GM19238 (cell line): ENCODE measurements around the gene CCT5.

ENCODE experiments used
- DNase-seq: peaks from one replicate; pipeline ENCODE4 v3.0.0; 2011; ENCODE audit warnings: low spot score; ENCODE audit not compliant: insufficient read length

Gene CCT5

DNA sequence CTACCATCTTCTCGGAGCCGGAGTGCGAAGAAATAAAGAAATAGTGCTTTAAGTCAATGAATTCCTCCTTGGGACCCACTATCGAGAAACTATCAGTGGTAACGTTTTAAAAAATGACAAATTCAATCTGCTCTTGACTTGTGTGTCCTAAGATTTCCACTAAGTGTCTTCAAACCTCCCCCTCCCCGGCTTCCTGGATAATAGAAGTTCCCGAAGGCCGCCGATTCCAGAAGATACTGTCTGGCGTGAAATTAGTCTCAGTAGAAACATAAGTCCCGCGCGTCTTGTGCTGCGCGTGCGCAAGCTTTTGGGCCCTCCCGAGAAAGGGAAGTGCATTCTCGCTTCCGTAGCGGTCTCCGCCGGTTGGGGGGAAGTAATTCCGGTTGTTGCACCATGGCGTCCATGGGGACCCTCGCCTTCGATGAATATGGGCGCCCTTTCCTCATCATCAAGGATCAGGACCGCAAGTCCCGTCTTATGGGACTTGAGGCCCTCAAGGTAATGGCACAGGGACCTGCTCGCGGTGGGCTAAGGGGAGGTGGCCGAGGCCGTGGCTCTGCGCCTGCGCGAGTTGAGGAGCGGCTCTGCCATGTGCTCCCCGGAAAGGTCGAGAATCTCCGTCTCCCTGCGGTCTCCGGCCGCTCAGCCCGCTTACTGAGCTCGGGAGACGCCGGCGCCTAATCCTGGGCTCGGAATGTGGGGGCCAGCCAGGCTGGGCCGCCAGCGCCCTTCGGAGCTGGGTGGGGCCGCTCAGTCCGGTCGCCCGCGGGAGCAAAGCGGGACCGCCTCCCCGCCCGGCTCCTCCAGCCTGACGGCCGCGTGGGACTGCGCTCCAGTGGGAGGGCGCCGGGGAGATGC lies at the start of gene CCT5:
CCT5 (plus strand) TSS at position 333 of the 858 bp plus-strand sequence; CDS start at position 394, 61 bp downstream.
- DNase-seq = peak; percentile 85

DNA sequence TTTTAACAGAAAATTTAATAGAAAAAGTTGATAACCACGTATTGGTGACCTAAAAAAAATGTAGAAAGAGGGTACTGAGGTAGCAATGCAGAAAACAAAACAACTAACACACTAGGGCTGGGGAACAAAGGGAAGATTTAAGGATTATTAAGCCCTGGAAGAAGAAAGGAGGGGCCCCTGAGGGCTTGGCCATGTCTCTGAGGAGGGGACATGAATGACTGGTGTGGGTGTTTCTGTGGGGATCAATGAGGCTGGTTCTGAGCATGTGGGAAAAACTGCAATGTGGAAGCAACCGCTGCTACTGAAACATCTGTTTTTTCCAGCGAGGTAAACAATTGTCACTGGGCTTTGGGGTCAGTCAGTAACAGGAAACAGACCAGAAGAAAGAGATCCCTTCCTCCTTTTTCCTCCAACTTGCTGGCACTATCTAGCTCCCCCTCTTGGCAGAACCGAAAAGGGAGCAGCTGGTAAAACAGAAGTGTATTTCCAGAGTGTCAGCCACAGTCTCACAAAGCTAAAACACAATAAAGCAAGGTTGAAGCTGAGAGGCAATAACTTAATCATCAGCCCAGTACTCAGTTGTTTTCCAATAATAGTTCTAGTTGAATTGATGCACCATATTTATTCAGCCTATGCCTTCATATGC lies 48.7 kb upstream of the CCT5 start:
- DNase-seq = no peak

DNA sequence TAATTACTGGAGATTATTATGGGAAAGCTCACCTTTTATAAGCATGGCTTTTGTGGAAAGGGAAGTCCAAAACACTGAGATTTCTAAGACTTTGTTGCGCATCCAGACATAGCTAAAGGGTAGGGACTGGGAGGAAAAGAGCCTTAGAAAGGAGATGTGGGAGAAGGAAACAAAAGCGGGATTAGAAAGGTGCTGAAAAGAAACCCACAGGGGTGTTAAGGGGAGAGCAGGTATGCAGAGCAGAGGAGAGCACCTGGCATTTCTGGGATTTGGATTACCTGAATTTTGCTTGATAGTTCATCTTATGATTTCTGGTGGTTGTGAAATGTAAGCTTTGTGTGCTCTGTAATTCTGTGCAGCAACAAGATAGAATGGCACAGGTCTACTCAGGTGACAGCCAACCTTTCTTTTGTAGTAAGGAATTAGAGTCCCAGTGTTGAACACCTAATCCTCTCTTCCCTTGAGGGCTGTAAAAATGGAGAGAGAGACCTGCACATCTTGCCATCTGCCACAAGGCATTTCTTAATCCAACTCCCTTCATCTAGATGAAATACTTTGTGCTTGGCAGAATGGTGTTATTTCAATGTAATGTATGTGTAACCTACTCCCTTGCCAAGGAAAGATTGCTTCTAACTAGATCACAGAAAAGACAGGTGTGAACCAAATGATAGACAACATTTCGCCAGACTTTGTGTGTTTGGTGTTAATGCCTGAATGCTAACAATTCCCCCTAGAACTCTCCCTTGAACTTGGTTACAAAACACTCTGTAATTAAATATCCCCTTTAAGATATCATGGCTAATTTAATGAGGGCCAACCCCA lies 47.8 kb upstream of the CCT5 start:
- DNase-seq = no peak

DNA sequence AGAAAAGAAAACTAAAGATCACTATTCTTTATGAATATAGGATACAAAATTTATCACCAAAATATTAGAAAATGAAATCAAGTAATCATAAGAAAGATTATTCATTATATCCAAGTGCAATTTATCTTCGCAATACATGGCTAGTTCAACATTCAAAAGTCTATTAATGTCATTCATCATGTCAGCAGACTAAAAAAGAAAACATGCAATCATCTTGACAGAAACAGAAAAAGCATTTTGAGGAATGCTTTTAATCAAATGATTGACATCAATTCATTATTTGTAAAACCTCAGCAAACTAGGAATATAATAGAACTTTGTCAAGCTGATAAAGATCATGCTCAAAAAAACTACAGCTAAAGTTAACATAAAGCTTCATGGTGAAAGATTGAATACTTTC lies 41.1 kb upstream of the CCT5 start:
- no peak for DNase-seq

DNA sequence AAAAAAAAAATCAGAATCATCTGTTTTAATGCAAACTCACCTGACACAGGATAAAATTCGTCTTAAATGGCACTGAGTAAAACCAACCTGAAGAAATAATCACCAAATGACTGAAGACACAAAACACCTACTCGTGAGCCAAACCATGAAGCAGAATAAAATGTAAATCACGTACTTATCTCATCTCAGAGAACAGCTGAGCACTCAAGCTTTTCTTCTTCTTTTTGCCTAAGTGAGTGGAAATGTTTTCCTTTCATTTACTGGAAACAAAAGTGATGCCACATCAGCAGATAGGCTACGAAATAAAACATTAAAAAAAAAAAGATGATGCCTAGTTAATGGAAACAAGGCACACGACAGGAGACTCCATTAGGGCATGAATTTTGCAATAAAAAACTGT lies 36.8 kb upstream of the CCT5 start:
- DNase-seq = no peak

DNA sequence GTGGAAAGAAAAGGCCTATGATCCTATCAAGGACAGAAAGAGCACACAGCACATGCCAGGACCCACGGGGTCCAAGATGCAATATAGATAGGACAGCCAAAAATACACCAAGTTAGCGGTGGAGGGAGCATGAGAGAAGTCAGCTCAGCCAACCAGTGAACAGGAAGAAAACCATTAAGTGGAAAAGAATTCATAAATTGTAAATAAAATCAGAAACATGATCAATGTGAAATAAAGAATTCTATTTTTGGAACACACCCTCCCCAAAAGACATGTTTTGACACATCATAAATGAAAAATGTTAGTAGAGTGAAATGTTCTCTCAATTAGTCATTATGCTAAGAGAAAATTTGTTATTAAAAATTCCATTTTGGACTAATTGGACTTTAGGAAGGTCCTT lies 36.0 kb upstream of the CCT5 start:
- no peak for DNase-seq

DNA sequence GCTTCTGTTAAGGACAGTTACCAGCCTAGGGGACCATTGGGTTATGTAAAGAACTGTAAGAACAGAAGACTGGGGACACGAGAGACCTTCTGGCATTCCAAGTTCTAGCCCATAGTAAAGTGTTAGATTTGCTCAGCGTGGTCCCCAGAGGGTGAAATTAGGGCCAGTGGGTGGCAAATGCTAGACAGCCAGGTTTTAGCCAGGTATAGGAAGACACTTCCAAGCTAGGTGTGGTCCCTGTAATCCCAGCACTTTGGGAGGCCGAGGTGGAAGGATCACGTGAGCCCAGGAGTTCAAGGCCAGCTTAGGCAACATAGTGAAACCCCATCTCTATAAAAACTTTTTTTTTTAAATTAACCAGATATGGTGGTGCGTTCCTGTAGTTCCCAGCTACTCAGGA lies 34.7 kb upstream of the CCT5 start:
- no peak for DNase-seq

DNA sequence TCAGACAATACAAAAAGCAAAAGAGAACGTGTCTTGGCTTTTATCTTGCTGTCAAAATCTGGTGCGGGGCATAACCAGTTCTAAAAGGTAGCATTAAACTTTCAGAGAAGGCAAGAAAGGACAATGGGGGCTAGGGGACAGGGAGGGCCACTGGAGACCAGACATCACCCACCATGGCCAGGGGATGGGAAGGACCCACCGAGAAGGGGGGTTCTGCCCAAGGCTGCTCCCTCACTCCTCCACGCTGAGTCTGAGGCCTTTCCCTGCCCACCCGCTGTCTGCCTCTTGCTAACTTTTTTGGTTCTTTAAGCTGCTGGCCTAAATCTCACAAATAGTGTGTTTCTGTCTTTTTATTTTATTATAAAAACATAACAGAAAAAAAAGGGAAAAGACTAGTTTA lies 34.0 kb upstream of the CCT5 start:
- no peak for DNase-seq

DNA sequence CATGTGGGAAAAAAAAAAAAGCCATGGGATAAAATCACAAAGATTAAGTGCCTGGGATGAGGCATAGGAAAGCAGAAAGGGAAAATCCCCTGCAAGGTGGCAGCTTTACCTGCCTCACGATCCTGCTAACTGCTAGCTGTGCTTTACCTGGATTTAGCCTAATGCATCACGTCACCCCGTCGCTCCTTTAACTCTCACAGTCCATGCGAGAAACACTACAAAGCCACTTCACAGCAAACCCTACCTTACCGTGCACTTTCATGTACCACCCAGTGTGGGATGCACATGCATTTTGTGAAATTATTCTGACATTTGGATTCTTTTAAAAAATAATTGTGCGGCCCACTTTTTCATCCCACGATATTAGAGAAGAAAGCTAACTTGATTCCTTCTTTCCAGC lies 31.4 kb upstream of the CCT5 start:
- no peak for DNase-seq

DNA sequence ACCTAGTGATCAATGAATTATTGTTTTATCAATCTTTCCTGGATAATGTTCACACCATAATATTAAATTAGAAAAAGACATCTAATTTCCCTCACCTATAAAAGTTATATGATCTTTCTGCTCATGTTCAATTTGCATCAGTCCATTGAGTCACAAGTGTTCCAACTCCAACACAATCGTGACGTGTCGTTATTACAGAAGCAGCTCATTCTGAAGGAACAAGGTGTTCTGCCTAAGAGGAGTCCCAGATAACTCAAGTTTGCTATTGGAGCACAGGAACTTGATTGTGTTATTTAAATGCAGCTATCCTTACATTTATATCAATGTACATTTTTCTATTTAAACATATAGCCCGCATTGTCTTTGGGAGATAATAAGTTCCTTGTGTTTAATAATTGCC lies 31.0 kb upstream of the CCT5 start:
- DNase-seq = no peak

DNA sequence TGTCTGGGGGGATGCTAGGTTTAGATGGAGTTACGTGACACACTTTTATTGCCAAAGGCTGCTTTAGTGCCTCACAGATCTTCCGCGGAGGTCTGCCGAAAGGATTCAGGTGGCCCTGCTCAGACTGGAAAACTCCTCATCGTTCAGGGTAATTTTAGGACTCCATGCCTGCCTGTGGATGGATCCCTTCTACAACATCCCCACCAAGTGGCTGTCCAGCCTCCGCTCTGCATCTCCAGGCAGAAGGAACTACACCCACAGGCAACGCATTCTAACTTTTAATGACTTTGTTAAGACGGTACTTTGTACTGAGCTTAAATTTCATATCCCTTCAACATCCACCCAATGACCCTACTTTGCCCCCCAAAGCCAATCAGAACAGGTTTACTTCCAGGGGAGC lies 29.8 kb upstream of the CCT5 start:
- no peak for DNase-seq

DNA sequence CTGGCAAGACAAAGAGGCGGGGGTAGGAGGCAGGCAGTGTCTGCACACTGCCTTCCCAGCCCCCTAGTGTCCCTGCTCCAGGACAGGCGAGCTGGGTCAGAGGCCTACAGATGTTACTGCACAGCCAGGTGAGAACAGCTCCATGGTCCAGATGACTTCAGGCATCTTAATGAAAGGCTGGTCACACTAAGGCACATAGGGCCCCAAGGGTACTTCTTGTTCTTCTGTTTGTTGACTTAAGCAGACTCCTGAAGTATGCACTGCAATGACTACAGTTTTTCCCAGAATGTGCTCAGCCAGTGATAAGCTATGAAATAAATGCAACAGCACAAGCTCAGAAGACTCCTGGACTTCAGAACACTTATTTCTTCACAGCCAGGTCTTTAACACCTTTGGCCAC lies 27.8 kb upstream of the CCT5 start:
- DNase-seq = no peak

DNA sequence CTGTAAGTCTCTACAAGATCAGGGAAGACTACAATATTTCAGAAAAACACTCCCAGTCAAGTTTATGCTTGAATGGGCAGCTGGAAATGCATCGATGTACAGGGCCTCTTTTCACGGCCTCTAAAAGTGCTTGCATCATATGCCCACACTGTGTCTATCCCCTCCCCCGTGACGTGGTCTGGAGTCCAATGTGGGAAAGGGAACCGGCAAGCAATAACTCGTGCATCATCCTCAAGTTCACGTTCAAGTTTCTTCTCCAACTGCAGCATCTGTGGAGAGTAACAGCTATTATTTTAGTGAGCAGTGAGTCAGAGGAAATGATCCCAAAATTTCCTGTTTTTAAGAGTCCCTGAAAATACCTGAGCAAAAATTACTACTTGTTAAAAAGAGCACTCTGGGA lies 22.7 kb upstream of the CCT5 start:
- DNase-seq = no peak

DNA sequence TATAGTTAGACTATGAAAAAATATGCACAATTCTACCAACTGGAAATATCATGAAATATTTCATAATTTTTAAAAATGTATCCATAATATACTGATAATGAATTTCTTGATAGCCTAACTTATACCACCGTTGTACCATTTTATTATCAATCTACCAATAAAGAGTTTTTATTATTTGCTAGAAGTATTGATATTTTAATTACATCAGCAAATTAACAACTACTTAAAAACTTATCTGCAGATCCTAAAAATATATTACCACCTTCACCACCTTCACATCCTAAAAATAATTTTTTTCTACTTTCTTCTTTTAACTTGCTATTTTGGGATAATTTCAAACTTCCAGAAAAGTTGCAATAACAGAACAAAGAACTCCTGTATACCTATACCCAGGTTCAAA lies 21.8 kb upstream of the CCT5 start:
- DNase-seq = no peak

DNA sequence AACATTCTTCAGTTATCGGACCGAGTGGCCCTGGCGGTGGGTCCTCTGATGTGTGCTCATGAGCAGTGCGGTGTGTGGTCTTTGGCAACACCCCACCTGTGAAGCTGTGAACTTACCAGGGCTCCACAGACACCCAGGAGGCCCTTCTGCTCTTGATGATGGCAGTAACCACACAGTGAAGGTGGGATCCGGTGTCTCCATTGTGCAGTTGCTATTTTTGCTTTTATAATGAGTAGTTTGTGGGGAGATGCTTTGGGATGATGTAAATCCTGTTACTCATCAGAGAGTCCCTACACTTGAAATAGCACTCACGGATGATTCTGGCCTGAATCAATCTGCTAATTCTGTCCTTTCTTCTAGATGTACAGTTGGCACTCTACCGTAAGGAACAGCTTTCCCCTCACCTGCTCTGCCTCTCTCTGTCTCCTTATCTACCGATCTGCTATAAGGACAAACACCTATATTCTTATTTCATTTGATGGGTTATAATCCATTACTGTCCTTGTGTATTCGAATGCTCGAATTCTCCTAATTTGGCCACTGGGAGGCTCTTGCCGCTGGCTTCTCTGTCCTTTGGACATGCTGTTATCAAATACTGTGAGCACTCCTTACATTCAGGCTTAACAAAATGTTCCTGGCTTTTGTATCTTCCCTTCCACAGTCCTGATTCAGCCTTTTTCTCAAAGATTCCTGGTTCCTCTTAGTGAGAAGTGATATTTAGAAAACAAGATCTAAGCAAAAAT lies 20.6 kb upstream of the CCT5 start:
- DNase-seq = no peak

DNA sequence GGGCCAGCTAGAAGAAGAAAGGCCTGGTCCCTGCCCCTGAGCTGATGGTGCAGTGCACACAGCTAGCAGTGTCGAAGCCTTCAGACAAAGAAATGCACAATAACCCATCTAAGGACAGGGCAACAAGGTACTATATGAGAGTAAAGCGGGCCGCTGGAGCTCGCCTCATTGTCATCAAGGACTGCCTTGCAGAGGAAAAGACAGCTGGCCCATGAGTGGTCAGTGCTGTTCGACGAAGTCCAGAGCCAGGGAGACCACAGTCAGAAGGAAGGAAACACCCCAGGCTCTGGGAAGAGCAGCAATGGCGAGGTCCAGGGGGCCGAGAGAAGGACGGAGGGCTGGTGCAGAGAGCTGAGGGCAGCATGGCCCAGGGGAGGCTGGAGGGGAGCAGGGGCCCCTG lies 17.7 kb upstream of the CCT5 start:
- no peak for DNase-seq

DNA sequence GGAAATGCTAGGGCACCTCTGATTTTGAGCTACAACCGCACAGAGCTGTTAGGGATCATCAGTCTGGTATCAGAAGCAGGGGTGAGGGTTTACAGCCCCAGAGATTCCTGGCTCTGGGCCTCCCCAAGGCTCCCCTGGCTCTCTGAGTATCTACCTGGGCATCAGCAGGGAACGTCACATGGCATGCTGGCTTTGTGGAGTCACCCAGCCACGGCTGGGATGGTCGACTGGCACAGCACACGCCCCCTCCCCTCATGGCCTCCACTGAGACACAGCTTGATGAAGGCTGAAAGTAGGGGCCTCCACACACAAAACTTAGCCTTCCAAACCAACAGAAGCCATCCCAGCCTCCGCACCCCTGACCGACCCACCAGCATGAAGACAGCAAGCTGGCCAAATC lies 17.1 kb upstream of the CCT5 start:
- no peak for DNase-seq

DNA sequence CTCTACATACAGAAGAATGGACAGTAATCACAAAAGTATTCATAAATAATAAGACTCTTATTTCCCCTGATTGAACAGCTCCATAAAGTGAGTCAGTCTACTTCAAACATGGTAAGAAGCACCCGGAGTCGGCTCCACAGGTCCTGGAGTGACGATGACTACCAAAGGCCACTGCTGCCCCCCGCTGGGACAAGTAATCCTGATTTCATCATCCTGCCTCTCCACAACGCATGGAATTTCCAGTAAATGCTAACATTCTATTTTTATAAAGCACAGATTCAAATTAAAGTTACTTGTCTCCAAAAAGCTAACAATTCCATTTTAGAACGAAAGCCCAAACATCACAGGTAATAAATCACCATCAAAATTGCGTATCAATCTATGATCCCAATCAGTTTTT lies 16.6 kb upstream of the CCT5 start:
- DNase-seq = no peak

DNA sequence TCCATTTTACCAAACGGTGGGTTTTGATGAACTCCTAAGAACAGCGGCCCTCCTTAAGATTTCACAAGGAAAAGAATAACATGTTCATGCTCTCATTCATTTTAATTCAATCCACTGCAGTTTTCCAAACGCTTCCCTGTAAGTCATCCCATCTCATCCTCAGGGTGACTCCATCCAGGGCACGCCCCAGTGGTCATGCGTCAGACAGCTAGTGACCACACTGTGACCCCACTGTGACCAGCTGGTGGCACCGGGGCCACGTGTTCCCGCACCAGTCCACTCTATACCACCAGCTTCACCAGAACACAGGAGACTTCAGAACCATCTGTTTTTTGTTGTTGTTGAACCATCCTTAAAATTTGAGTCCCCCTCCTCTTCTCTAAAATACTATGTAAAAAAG lies 14.7 kb upstream of the CCT5 start:
- no peak for DNase-seq

DNA sequence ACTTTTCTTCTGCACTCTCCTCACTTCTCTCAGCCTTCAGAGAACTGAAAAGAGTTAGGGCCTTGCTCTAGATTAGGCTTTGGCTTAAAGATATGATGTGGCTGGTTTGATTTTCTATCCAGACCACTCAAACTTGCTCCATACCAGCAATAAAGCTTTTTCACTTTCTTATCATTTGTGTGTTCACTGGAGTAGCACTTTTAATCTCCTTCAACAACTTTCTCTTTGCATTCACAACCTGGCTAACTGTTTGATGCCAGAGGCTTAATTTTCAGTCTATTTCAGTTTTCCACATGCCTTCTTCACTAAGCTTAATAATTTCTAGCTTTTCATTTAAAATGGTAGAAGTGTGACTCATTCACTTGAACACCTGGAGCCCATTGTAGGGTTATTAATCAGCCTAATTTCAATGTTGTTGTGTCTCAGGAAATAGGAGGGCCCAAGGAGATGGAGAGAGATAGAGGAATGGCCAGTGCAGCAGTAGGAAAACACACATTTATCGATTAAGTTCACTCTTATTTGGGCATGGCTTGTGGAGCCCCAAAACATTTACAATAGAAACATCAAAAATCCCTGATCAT lies 6.3 kb upstream of the CCT5 start:
- DNase-seq = no peak

DNA sequence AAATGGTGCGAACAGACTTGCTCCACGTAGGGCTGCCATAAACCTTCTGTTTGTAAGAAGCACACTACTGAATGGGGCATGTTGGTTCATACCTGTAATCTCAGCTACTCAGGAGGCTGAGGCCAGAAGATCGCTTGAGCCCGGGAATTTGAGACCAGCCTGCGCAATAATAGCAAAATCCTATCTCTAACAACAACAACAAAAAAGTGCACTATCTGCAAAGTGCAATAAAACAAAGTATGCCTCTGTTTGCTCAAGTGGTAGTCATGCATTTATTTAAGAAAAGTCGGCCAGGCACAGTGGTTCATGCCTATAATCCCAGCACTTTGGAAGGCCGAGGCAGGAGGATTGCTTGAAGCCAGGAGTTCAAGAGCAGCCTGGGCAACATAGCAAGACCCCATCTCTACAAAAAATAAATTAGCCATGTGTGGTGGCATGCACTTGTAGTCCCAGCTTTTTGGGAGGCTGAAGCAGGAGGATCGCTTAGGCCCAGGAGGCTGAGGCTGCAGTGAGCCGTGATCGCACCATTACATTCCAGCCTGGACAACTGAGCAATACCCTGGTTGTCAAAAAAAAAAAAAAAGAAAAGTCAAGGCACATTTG lies 5.6 kb upstream of the CCT5 start:
- no peak for DNase-seq
